Stimulated activated CD8-positive, alpha-beta memory T cell treated with anti-CD3 and anti-CD28 coated beads, Interleukin-7, amount 100 ng/mL, for 1 hour (primary cell): ENCODE data around the gene SAT1.

Experiments used
- DNase-seq, 2 donors: peaks; one replicate each; pipeline ENCODE4 v3.0.0-alpha.2; 2020; ENCODE audit warnings: low read depth in 2 of 2

SAT1 gene

GRCh38 chrX:23776363-23776762 lies 6.6 kb upstream of the SAT1 start:
- no peak for DNase-seq

GRCh38 chrX:23779025-23779424 lies 3.9 kb upstream of the SAT1 start:
- no peak for DNase-seq

DNA sequence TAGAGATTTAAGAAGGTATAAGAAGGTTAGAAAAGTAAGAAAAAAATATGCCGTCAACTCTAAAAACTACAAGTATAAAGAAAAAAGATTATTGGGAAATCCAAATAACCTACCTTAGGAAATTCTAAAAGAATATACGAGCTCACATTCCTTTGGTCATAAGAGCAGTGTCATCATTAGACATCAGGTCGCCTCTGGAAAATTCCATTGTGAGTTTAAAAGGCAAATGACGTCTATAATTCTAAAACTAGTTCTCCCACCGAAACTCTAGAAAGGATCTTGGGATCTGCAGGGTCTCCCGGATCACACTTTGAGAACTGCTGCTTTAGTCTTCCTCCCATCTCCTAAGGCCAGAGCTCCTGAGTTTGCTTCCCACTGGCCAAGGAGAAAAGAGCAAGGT lies 518 bp upstream of the SAT1 start:
- DNase-seq: no peak

DNA sequence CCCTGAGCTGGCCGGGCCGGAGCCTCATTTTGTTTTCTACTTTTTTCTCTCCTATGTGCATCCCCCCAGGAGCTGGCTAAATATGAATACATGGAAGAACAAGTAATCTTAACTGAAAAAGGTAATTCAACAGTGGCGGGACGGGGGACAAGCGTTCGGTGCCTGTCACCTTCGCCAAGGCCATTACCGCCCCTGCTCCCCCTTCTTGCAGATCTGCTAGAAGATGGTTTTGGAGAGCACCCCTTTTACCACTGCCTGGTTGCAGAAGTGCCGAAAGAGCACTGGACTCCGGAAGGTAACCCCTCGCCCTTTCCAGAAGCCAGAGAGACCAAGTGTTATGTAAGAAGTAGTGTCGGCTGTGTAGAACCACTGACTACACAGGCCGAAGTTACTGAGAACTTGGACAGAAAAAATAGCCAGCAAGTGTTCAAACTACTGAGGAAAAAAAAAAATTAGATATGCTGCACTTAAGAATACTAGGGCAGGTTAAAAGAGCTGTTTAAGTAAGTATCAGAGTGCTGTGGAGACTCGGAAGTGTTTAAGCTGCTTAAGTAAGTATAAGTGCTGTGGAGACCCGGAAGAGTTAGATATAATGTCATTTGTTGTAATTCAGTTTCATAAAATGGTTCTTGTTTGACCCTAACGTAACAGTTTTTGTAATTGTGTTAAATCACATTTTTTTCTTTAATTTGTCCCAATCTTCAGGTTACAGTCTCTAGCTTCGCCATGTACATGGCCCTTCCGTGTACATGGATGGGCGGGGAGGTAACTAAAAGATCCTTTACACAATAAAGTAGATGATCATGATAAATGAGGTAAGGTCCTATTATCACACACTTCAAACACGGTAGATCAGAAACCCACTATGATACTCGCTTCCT lies 856 bp downstream of the SAT1 start:
- DNase-seq: no peak

DNA sequence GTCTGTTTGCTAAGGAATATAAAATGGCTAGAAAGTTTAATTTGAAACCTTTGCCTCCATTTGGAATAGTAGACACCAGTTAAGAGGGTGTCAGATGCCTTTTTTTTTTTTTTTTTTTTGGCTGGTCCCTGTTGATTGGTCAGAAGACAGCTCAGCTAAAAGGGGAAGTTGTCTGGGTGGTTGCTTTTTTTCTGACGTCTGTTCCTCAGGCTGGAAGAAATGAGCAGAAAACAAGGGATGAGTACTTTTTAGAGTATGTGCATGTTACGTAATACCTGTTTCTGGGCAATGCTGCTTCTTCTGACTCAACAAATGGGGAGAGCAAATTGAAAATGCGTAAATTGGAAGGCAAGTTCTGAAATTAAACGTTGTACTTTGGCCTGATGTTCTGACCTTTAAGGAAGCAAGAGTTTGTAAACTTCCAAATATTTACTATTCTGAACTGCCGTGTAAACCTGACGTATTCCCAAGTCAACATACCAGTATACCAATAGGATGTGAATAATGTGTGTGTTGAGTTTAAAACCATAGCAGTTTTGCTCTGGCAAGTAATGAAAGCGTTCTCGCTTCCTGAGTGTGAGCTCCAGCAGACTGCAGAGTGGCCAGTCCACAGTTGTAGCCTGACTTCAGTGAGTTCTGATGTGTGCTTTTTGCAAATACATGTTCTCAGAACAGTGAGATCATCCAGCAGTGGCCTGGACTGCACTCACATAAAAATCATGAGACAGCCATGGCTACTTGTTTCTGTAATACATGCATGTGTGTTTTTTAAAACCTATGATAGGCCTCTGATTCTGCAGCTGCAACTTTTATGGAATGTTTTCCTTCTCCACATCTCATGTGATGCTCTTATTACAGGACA lies 1.7 kb downstream of the SAT1 start:
- no peak for DNase-seq

DNA sequence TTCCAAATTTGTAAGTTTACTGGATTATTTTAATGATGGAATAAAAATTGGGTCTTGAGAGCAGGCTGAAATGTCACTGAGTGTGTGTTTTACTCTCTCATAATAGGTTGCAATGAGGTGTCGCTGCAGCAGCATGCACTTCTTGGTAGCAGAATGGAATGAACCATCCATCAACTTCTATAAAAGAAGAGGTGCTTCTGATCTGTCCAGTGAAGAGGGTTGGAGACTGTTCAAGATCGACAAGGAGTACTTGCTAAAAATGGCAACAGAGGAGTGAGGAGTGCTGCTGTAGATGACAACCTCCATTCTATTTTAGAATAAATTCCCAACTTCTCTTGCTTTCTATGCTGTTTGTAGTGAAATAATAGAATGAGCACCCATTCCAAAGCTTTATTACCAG lies 2.6 kb downstream of the SAT1 start:
- no peak for DNase-seq

DNA sequence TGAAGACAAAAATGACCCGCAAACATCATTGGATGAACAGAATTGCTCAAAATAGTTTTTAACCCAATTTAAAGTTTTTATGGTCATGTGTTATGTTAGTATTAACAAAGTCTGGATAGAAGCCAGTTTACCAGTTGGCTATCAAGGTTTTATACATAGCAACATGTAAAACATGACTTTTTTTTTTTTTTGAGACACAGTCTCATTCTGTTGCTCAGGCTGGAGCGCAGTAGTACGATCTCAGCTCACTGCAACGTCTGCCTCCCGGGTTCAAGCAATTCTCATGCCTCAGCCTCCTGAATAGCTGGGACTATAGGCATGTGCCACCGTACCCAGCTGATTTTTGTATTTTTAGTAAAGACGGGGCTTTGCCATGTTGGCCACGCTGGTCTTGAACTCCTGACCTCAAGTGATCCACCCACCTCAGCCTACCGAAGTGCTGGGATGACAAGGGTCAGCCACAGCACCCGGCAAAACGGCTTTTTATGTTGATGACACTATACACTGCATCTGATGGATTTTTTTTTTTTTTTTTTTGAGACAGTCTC lies 3.4 kb downstream of the SAT1 start:
- DNase-seq: no peak

DNA sequence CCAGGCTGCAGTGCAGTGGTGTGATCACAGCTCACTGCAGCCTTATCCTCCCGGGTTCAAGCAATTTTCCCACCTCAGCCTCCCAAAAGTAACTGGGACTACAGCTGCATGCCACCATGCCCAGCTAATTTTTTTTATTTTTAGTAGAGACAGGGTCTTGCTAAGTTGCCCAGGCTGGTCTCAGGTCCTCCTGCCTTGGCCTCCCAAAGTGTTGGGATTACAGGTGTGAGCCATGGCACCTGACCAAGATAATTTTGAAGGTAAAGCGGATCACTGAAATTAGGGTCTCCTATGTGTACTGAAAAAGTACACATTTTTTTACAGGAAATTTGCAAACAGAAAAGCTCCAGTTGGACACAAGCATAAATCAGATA lies 4.8 kb downstream of the SAT1 start:
- no peak for DNase-seq

- DNase-seq: no peak
Observed at GRCh38 chrX:23788521-23788920, 5.5 kb downstream of the SAT1 start.

DNA sequence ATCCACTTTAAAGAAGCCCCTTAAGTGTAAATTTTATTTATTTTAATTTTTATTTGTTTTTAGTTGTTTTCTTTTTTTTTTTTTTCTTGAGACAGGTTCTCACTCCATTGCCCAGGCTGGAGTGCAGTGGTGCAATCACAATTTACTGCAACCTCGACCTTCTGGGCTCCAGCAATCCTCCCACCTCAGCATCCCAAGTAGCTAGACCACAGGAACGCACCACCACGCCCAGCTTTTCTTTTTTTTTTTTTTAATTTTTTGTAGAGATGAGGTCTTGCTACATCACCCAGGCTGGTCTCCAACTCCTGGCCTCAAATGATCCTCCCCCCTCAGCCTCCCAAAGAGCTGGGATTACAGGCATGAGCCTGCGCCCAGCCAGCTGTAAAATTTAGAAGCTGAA lies 6.0 kb downstream of the SAT1 start:
- no peak for DNase-seq

DNA sequence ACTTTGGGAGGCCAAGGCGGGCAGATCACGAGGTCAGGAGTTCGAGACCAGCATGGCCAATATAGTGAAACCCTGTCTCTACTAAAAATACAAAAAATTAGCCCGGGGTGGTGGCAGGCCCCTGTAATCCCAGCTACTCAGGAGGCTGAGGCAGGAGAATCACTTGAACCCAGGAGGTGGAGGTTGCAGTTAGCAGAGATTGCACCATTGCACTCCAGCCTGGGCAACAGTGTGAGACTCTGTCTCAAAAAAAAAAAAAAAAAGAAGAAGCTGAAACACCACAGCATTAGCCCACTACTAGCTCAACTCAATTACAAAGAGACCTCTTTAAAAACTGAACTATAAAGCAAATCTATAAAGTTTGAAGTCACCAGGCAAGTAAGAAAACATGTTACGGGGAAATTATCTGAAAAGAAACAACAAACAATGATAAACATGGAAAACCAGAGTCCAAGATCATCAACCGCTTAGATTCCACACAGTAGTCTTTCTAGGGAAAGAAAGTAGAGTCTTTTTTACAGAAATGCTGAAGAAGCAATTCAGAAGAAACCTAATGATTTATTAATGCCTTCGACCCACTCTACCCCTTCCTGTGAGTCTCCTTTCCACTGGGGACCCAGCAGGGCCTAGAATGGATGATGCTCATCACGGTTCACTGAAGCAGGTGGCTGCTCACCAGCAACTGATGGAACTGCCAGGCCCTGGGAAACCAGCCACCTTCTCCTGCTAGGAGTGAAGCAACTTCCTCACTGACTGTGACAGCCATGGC lies 6.6 kb downstream of the SAT1 start:
- no peak for DNase-seq

- DNase-seq: no peak
Observed at GRCh38 chrX:23790155-23790497, 7.2 kb downstream of the SAT1 start.

GRCh38 chrX:23792861-23793553 lies 10.0 kb downstream of the SAT1 start:
- DNase-seq: no peak

DNA sequence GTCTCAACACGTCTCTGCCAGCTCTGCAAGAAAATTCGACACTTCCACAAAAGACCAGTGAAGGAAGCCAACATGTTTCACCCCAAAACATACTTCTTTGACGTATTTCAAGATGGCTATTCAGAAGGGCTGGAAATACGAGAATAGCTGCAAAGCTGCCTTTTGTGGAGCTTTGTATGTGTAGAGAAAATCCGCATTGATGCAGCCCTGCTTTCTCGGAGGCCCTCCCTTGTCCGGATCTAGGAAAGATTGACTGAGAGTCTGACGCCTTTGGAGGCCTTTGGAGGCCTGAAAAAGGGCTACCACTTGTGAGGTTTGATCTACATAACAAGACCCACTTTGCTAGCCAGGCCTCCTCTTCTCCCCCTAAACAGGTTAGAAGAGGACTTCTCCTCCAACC lies 12.2 kb downstream of the SAT1 start:
- DNase-seq: no peak

DNA sequence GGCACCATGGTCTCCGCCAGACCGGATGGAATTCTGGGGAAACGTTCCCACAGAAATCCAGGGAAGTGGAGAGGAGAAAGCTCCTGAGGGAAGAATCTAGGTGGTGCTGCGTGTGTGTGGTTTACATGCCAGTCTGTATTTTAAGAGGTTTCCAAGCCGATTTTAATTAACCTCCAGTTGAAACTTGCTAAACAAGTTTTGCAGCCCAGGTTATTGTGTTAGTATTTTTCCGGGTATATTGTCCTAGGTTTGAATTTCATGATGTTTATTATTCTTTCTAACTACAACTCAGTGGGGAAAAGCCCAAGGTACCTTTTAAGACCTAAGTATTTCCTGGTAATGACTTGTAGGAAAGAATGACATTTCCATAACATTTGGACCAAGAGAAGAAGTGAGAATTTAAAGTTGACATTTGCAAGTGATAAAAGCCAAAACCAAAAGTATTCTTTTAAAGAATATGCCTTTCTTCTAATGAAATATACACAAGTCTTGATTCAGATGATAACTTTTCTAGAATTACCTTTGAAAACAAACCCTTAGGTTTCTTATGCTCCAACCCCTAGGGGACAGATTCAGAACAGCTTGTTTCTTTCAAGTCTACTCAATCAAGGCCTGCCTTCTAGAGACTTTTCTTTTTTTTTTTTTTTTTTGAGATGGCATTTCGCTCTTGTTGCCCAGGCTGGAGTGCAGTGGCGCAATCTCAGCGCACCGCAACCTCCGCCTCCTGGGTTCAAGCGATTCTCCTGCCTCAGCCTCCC lies 14.6 kb downstream of the SAT1 start:
- no peak for DNase-seq

GRCh38 chrX:23799469-23800065 lies 16.6 kb downstream of the SAT1 start:
- no peak for DNase-seq

- no peak for DNase-seq
Observed at GRCh38 chrX:23802431-23802830, 19.5 kb downstream of the SAT1 start.

GRCh38 chrX:23803931-23804381 lies 21.0 kb downstream of the SAT1 start:
- DNase-seq: no peak

DNA sequence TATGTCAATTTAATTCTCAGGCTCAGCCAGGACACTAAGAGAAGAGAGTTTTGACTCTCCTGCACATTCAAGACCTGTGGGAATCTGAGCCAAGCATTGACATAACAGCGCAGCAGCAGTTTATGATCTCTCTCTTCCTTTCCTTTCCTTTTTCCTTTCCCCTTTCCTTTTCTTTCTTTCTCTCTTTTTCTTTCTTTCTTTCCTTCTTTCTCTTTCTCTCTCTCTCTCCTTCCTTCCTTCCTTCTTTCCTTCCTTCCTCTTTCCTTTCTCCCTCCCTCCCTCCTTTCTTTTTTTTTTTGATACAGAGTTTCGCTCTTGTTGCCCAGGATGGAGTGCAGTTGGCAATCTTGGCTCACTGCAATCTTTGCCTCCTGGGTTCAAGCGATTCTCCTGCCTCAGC lies 21.6 kb downstream of the SAT1 start:
- no peak for DNase-seq

DNA sequence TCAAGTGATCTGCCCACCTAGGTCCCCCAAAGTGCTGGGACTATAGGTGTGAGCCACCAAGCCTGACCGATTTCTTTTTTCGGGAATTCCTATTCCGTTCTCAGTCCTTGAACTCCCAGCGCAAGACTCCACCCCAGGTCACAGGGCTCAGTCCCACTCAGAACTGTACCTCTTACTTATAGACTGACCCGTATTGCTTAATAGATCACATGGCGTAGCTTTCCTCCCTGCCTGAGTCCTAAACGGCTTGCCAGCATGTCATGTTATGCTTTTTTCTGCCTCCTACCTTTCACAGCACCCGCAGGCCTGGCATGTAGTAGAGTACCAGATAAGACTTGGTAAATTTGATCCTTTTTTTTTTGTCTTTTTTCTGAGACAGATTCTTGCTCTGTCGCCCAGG lies 22.4 kb downstream of the SAT1 start:
- no peak for DNase-seq
